Head of caudate nucleus (tissue), 42 donors: ENCODE measurements around the gene GAB2.
"Not testable (repeated sequence)": the region's sequence is repeated elsewhere in the genome, so short reads cannot be mapped to it uniquely, and the experiment has no call there.

ENCODE experiments used
- DNase-seq, 42 donors: peaks; one replicate each; pipeline versions ENCODE4 v3.0.0 to v3.0.0-alpha.2; 2020 to 2021; ENCODE audit warnings: mixed read lengths in 7 of 42
- intact Hi-C: fragments of 100-400 bp; cut with DNase I; formaldehyde crosslinking; loops from one replicate; pipeline ENCODE4 v1.15.0; 2022

The GAB2 gene

DNA sequence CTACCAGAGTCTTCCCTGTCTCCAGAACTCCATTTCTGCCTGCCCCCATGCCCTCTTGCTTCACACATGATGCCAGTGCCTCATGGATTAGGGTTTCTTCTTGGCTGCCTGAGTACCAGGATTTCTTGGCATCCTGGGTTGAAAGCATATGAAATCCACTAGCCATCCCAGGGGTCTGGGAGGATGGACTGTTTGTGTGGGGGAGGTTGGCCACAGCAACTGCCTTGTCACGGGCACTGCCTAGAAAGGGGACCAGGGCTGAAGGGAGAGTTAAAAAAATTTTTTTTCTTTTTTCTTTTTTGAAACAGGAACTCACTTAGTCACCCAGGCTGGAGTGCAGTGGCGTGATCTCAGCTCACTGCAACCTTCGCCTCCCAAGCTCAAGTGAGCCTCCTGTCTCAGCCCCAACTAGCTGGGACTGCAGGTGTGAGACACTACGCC lies 224.7 kb downstream of the GAB2 start:
- intact Hi-C loops: no loop called here
- DNase-seq: peak in 3 of 42 donors; percentile 2 to 24 (median 15)

DNA sequence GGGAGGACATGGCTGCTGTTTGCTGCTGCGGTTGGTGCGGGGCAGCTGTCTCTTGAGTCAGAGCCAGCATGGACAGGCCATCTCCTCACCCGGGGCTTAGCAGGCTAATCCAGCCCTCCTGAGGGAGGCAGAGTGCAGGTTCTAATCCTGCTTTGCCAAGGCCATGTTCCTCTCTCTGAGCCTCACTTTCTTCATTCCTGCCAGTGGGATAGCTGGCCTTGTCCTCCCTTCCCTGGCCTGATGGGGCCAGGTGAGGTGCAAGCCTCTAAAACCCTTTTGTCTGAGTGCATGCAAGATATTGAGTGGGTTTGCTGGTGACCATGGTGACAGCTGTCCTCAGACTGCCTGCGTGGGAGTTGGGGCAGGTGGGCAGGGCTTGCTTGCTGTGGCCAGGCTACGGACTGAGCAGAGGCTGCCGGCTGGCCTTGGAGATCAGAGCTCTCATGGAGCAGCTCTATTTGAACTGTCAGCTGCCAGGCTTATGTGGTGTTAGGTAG lies 225.3 kb downstream of the GAB2 start:
- intact Hi-C loops: no loop called here
- DNase-seq: peak in 2 of 42 donors; percentile 3 to 13

DNA sequence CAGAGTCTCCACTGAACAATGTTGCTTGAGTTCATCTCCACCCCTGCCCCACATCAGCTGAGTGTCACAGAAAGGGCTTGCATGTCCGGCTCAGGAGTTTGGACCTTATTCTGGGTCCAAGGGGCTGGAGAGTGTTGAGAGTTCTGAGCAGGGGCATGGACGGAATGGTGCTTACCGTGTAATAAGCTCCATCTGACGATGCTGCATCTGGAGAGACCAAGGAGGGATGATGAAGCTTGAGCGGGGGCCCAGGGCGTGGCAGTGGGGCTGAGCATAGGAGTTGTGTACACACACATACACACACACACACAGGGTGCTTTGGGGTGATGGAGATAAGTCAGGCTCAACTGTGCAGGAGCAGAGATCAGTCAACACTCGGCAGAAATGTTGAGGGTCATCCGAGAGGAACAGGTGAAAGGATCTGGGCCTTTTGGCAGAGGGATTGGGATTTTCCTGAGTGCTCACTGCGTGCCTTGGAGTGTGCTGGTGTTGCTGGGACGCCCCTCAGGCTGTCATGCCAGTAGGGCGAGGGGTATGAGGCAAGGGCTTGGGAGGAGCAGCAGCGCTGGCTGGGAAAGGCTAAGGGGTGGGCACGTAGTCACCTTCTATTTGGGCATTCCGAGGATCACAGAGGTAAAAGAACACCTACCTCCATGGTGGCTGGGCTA lies 226.6 kb downstream of the GAB2 start:
- intact Hi-C loops: no loop called here

DNA sequence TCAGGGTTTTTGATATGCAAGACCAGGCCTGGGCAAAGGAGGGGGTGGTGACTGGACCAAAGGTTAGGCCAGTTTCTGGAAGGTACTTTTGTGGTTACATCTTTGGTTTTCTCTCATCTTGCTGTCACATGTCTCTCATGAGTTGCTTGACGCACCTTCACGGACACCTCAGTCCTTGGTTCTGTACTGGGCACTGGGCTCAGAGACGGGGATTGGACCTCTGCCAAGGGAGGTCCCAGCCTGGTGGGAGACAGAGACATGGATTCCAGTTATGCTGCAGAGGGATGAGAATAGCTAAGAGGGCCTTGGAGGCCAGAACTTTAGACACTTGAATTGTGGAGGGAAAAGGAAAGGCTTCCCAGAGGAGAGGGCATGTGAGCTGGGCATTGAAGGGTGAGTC lies 227.2 kb downstream of the GAB2 start:
- intact Hi-C loops: no loop called here
- peak in 1 of 42 donors; percentile 4 for DNase-seq

More for the DNA sequence above, 226.6 kb downstream of the GAB2 start:
- peak in 1 of 42 donors; percentile 2 for DNase-seq

DNA sequence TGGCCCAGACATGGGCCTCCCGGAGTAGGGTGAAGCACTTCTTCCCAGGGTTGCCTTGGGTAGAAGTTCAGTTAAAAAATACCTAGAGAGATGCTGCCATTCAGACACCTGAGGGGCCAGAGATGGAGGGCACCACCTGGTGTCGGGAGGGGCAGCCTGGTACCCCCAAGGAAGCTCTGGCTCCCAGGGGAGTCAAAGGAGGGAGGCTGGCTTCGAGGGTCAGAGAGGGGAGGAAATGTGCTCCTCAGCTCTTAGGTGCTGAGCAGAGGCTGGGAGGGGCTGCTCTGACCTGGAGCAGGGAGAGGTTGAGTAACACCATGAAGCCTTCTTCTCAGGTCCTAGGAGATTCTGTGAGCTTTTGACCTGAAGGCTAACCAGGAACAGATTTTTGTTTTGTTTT lies 227.8 kb downstream of the GAB2 start:
- intact Hi-C loops: no loop called here

DNA sequence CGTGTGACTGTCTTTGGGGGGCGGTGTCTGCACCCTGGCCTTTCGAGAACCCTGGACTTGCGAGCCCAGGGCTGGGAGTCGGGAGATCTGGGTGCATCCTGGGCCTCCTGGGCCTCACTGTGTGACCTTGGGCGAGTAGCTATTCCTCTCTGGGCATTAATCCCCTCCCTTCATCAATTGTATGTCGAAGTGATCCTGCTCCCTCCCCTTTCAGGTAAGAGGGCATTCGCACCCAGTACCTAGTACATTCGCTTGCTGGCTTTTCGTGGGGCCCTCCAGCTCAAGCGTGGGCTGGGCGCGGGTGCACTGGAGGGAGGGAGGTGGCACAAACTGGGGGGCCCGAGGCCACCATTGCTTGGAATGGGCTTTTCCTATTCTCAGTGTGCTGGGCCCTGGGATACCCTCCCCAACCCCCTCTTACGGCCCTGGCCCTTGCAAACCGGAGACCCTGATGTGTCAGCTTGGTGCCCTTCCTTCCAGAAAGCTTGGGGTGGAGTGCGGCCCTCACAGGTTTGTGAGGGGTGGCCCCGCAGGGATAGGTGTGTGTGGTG lies 228.4 kb downstream of the GAB2 start:
- peak in 7 of 42 donors; percentile 12 to 49 (median 27) for DNase-seq
- intact Hi-C loops: no loop called here

More for the DNA sequence above, 227.8 kb downstream of the GAB2 start:
- peak in 1 of 42 donors; percentile 5 for DNase-seq

DNA sequence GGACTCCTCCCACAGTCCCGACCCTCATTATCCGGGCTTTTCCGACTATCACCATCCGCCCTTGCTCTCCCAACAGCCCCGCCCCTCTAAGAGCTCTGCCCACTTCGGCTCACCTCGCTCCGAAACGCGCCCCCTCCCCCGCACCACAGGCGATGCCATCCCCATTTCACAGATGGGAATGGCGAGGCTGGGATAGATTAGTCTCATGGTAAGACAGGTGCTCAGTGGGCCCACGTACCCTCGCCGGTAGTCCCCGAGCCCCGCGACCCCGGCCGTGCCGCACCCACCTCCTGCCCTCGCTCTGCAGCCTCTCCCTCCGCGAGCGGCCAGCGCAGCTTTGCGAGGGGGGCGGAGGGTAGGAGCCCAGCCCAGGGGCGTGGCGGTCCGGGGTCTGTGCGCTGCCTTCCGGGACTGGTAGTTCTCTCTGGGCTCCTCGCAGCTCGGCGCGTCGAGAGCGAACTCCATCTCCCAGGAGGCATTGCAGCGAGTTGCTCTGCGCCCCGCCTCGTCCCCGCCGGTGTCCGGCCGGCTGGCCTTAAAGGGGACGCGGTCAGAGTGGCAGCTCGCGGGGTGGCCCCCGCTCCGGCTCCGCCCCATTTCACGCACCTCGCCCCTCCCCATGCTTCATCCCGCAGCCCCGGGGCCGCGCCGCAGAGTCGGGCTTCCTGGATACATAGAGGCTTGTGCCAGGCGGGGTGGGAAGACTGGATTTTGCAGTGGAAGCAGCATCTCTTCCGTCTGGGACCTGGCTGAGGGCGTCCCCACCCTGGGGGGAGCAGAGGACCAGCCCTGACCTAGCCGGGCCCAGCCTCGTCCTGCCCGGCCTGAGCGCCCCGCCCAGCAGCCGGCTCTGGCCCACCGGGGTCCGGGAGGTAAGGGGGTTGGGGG lies 229.1 kb downstream of the GAB2 start, which contains the start of the genes KCTD21 and USP35:
TSS of gene KCTD21 (minus strand) at position 341 of the 888 bp plus-strand sequence. CDS start 14,072 bp downstream, outside the sequence.
TSS of gene USP35 (plus strand) at position 634 of the 888 bp plus-strand sequence. CDS start 7,327 bp downstream, outside the sequence.
- peak; percentile 90 to 99 (median 97) for DNase-seq
- intact Hi-C loops: no loop called here

DNA sequence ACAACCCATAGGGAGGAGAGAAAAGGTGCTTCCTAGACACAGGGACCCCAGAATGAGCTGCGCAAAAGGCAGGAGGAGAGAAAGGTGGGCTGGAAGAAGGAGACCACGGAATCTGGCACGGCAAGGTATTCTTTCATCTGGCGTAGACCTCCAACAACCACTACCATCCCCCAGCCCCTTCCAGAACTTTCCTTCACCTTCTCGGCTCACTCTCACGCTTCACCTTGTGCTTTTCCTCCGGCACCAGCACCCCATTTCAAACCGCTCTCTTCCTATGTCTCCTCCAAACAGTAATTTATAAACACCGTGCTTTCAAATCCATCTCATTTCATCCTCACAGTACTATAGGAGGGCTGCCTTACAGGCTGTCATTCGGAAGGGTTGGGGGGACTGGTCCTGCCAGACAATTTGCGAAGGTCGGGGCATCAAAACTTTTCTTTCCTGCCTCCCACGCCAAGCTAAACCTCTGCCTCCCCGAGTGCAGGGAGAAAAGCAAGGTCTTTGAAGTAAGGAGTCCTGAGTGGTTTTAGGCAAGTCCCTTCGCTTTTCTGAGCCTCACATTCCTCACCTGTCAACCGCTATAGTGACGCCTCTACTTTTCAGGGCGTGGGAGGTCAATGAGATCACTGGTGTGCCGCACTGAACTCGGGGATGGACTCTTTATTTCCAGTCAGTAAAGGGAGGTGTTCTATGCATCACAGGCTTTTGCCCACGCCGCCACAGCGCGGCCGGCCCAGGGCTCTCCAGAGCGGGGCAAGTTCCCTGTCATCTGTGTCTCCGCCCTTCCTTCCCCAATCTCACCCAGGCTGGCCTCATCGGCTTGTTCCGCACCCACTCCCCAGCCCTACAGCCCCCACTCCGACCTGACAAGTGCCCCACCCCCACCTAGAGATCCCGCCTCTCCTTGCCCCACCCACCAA lies 230.0 kb downstream of the GAB2 start:
- peak in 14 of 42 donors; percentile 2 to 74 (median 66) for DNase-seq
- intact Hi-C loops: no loop called here

DNA sequence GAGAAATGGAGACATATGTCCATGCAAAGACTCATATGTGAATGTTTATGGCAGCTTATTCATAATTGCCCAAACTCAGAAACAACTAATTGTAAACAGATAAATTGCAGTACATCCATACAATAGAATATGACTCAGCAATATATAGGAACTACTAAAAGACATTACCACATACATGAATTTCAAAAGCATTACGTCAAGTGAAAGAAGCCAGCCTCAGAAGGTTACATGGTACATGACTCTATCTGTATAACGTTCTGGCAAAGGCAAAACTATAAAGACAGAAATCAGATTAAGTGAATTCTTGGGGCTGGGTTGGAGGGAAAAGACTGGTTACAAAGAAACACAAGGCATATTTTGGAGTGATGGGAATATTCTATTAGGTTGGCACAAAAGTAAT lies 236.4 kb downstream of the GAB2 start:
- no peak for DNase-seq
- intact Hi-C loops: no loop called here

DNA sequence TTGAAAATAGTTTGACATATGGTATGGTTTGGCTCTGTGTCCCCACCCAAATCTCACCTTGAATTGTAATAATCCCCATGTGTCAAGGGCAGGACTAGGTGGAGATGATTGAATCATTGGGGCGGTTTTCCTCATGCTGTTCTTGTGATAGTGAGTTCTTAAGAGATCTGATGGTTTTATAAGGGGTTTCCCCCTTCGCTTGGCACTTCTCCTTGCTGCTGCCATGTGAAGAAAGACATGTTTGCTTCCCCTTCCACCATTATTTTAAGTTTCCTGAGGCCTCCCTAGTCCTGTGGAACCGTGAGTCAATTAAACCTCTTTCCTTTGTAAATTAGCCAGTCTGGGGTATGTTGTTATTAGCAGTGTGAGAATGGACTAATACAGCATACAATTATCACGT lies 236.9 kb downstream of the GAB2 start:
- DNase-seq: no peak
- intact Hi-C loops: no loop called here

DNA sequence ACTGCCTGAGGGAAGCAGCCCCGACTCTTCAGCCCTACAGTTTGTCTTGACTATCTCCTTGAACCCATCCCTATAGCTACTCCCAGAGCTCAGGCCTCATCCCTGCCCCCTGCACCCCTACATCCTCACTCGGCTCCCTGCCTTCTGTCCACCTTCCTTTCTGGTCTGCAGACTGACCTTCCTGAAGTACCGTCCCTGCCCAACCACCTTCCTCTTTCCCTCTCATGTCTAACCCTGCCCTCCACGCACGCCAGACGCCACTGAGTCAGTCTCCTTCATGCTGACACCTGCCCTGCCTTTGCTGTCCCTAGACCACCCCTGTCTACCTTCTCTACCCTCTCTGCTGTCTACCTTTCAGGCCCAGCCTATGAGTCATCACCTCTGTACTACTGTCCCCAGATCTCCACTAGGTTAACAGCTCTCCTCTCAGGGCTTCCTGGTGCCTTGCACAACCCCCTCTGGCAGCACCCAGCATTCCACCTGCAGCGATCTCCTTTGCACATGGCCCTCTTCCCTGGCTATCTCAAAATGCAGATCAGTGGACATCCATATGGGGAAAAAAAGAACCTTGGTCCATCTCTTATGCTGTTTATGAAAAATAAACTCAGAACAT lies 238.1 kb downstream of the GAB2 start:
- intact Hi-C loops: no loop called here
- no peak for DNase-seq

DNA sequence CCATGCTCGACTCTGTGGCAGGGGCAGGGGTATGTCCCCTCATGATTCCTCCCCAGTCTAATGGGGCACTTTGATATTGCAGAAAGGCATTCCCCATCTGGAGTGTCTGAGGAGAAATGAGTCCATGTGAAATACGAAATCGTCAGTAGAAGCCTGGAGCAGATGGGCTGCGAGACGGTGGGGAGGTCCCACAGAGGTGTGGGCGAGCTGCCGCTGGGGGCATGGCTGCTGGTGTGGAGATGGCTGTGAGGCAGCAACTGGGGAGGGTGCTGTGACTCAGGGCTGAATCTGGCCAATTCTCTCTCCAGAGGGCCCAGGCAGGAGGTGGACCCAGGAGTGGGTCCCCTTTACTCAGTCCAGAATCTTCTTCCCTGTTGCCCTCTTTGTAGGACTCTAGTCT lies 240.4 kb downstream of the GAB2 start:
- no peak for DNase-seq
- intact Hi-C loops: no loop called here

DNA sequence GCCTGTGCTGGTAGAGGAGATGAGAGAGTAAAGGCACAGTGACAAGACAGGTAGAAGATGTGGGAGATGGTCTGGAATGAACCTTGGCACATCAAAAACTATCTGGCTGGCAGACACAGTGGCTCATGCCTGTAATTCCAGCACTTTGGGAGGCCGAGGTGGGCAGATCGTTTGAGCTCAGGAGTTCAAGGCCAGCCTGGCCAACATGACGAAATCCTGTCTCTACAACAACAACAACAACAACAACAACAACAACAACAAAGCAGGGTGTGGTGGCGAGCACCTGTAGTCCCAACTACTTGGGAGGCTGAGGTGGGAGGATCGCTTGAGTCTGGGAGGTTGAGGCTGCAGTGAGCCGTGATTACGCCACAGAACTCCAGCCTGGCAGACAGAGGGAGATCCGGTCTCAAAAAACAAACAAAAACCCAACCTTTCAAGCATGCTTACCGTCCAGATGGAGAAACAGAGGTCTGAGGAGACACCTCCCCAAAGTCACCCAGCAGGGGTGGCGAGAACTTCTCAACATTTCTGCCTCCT lies 240.9 kb downstream of the GAB2 start:
- intact Hi-C loops: no loop called here
- DNase-seq: no peak

DNA sequence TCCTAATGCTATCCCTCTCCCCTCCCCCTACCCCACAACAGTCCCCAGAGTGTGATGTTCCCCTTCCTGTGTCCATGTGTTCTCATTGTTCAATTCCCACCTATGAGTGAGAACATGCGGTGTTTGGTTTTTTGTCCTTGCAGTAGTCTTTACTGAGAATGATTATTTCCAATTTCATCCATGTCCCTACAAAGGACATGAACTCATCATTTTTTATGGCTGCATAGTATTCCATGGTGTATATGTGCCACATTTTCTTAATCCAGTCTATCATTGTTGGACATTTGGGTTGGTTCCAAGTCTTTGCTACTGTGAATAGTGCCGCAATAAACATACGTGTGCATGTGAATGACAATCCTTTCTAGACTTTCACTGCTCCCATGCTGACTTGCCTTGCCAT lies 241.8 kb downstream of the GAB2 start:
- intact Hi-C loops, DNase-seq: not testable (repeated sequence)

DNA sequence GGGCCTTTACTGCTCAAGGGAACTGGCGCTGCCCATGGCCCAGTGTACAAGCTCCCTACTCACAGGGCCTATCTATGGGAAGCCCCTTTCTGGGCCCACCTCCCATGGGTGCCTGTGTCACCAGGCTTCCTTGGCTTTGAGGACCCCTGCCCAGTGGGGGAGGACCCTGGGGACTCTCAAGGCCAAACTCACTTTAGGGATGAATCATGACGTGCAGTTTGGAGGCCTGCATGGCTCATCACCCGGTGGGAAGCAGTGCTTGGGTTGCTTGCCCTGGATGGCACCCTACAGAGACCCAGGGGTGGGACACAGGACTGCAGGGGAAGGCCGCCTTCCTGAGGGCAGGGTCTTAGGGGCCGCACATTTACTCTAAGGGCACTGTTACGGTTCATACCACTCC lies 245.7 kb downstream of the GAB2 start:
- no peak for DNase-seq
- intact Hi-C loops: no loop called here

DNA sequence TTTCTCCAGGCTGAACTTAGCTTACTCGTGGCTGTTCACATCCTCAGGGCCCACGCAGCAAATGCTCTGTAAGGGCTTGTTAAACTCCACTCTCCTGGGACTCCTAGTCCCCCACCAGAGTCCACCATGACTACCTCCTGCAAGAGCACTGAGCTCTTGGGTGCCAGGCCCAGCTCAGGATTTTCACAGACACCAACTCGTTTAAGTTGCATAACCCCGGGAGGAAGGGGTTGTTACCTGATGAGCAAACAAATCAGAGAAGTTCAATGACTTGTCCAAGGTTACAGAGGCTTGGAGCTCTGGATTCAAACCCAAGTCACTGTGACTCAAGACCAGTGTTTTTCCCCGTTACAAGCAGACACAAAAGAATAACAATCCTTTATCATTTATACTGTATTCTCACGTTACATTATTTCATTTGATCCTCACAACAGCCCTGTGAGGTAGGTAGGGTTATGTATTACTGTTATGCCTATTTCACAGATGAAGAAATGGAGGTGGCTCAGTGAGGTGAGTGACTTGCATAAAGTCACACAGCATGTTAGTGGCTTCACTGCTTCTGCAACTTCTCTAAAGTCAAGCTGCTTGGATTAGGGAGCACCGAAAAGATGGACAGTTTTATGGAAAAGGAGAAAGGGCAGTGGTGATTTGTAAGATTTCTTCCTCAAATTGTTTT lies 246.6 kb downstream of the GAB2 start:
- DNase-seq: no peak
- intact Hi-C loops: no loop called here

DNA sequence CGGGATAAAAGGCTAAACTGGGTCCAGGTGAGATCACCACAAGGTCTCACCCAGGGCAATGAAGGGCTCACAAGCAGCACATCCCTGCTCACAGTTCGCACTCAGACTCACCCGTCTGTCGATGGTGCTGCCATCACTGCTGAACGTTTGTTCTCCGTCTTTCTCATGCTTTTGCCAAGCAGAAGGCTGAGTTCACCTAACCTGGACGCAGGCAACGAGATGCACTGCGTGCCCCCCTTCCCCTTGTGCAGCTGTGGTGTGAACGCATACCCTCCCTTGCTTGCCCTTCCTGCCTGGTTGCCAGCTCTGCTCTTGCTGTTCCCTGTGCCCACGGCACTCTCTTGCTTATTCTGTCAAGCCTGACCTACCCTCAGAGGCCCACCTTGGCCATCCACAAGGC lies 247.2 kb downstream of the GAB2 start:
- no peak for DNase-seq
- intact Hi-C loops: no loop called here
